Measurements from ENCODE around the gene FFAR3. TPM values are rescaled to one million over a fixed set of nuclear protein-coding genes. Genes with fewer than 3 reads are reported as not detected.

FFAR3 gene
- total and polyA plus RNA-seq, 9 of the 15 experiments (the other 6 are each of a cell fraction or from before 2014, with no cell fraction given), result not detected

- TF ChIP-seq AFF1 (IDR thresholded peaks at IDR 0.05; ENCODE audit: low read depth in 1 of 2, partially characterized antibody in 2 of 2), result no peak
- no peak for TF ChIP-seq NBN (IDR thresholded peaks at IDR 0.05; ENCODE audit: low read depth)
- TF ChIP-seq HNRNPK (IDR thresholded peaks at IDR 0.05; ENCODE audit: low read depth, low read length, poor library complexity, severe bottlenecking), result no peak
- TF ChIP-seq ZNF316 (IDR thresholded peaks at IDR 0.05), result 0 out of 2 replicates have a peak, but pooled peaks have one; percentile 6
- no peak for TF ChIP-seq CREM (IDR thresholded peaks at IDR 0.05; ENCODE audit: low read depth)
- no peak for TF ChIP-seq XRCC5 (IDR thresholded peaks at IDR 0.05; ENCODE audit: low read depth, low read length)
- TF ChIP-seq NR0B1 (IDR thresholded peaks at IDR 0.05; ENCODE audit: partially characterized antibody), result no peak
- peak; percentile 45; the same call in 1 of the 2 replicates for TF ChIP-seq MGA (IDR thresholded peaks at IDR 0.05)
- TF ChIP-seq RHOXF2B (CRISPR knock-in tag; conservative IDR thresholded peaks at IDR 0.05), result no peak
- TF ChIP-seq CTBP1 (IDR thresholded peaks at IDR 0.05; ENCODE audit: borderline replicate concordance), result peak; percentile 33; the same call in 1 of the 2 replicates
- no peak for TF ChIP-seq FOXK1 (CRISPR knock-in tag; IDR thresholded peaks at IDR 0.05; ENCODE audit: borderline replicate concordance)
Observed at GRCh38 chr19:35348911-35349611, 9.2 kb upstream of the FFAR3 start (continued).
